ENCODE measurements around the gene THBS2. TPM values are rescaled to one million over a fixed set of nuclear protein-coding genes. Genes with fewer than 3 reads are reported as not detected.

Gene THBS2
- total and polyA plus RNA-seq, 2 donors (not counting 3 experiments of a cell fraction or from before 2014, with no cell fraction given): 0.08 TPM; not detected in 1

- H3K27me3 ChIP-seq (ENCODE audit: control insufficient read depth in 2 of 2, insufficient read depth in 2 of 2, low read length in 2 of 2): no peaks in the 10 kb centered on the region
- no peak overlapping the region for H3K27ac ChIP-seq (ENCODE audit: insufficient read depth, low read depth, low read length)
- no peaks in the 10 kb centered on the region for H3K79me2 ChIP-seq (ENCODE audit: control insufficient read depth, insufficient read depth, low read length)
- H3K4me2 ChIP-seq (ENCODE audit: insufficient read depth, low read length): no peak overlapping the region
- H4K20me1 ChIP-seq (replicated peaks; ENCODE audit: control insufficient read depth, extremely low read depth, insufficient read depth, low read length): no peaks in the 10 kb centered on the region
- intact Hi-C loops (cut with micrococcal nuclease) (no loop called here), dilution Hi-C loops (cut with MboI; ENCODE audit: extremely low pct_ligation_motif_present, low sequenced_read_pairs) (no loop called here)
- no TSS peak for BruUV-seq (replicated peaks)
- H3K4me3 ChIP-seq (replicated peaks in 1 of 3; ENCODE audit: insufficient read depth in 1 of 3, low read depth in 1 of 3, low read length in 3 of 3): no peak overlapping the region
- FAIRE-seq: no peak
- DNase-seq (ENCODE audit: low read depth, low spot score): no peak
- ChIA-PET POLR2A (no interaction called here), CTCF (no interaction called here)
- H3K9me3 ChIP-seq (replicated peaks; ENCODE audit: control insufficient read depth, insufficient read depth, low read length): no peaks in the 10 kb centered on the region
- TF ChIP-seq EZH2 (IDR thresholded peaks at IDR 0.05; ENCODE audit: borderline replicate concordance, low read depth, low read length, severe bottlenecking): no peak
- TF ChIP-seq POLR2AphosphoS5 (IDR thresholded peaks at IDR 0.05; ENCODE audit: insufficient read depth, low read depth, low read length): no peak
- no peak for TF ChIP-seq FOS (IDR thresholded peaks at IDR 0.05; ENCODE audit: borderline replicate concordance, insufficient read depth, low read length)
- TF ChIP-seq JUN (IDR thresholded peaks at IDR 0.05; ENCODE audit: borderline replicate concordance, insufficient read depth, insufficient read length, low read depth): no peak
- no peak for TF ChIP-seq POLR2A (IDR thresholded peaks at IDR 0.05; ENCODE audit: low read depth, low read length)
- TF ChIP-seq MYC (IDR thresholded peaks at IDR 0.05; ENCODE audit: low read depth, low read length): no peak
- no peak for TF ChIP-seq MAX (IDR thresholded peaks at IDR 0.05; ENCODE audit: insufficient read depth, insufficient read length)
- no peak for TF ChIP-seq CTCF (IDR thresholded peaks at IDR 0.05; ENCODE audit: extremely low read depth in 1 of 2, insufficient read depth in 1 of 2, low read depth in 1 of 2, low read length in 2 of 2)
- no peak for TF ChIP-seq GATA2 (IDR thresholded peaks at IDR 0.05; ENCODE audit: insufficient read depth, insufficient read length, low read depth, low read length)
- H2AFZ ChIP-seq (ENCODE audit: low read depth, low read length): no peak overlapping the region
- no peaks in the 10 kb centered on the region for H3K9me1 ChIP-seq (replicated peaks; ENCODE audit: control insufficient read depth, extremely low read depth, insufficient read depth, low read length)
- H3K9ac ChIP-seq (replicated peaks; ENCODE audit: extremely low read depth, insufficient read depth, low read length): no peak overlapping the region
- no peaks in the 10 kb centered on the region for H3K36me3 ChIP-seq (ENCODE audit: control insufficient read depth in 2 of 2, extremely low read depth in 1 of 2, insufficient read depth in 2 of 2, low read length in 2 of 2)
- no peaks in the 10 kb centered on the region for H3K4me1 ChIP-seq (ENCODE audit: control insufficient read depth, extremely low read depth, insufficient read depth, low read length)
These were observed 84.9 kb downstream of the THBS2 start for GRCh38 chr6:169168706-169169105.
